ENCODE data around the gene EPAS1. TPM values are rescaled to one million over a fixed set of nuclear protein-coding genes. Genes with fewer than 3 reads are reported as not detected.

EPAS1 gene
- total RNA-seq, 1 donor from 2014 or later: 1,419 TPM

- TF ChIP-seq CTCF (IDR thresholded peaks at IDR 0.05): no peak
- H3K27me3 ChIP-seq (ENCODE audit: low read depth): no peaks in the 10 kb centered on the region
- DNase-seq: no peak
- no peaks in the 10 kb centered on the region for H3K36me3 ChIP-seq
- no peaks in the 10 kb centered on the region for H3K9me3 ChIP-seq
- intact Hi-C loops (cut with DNase I): no loop called here
- H3K27ac ChIP-seq: no peak overlapping the region
- H3K4me3 ChIP-seq: no peak overlapping the region
- ATAC-seq: no peak
- H3K4me1 ChIP-seq: peaks cover 33% of the 10 kb centered on the region
Measured at GRCh38 chr2:46260305-46260704, 36.9 kb upstream of the EPAS1 start.

GRCh38 chr2:46262248-46262938 is 34.8 kb upstream of the EPAS1 start:
- Histone ChIP-seq H3K4me1 (peaks cover 24% of the 10 kb centered on the region), H3K36me3 (no peaks in the 10 kb centered on the region), H3K27ac (no peak overlapping the region), H3K9me3 (no peaks in the 10 kb centered on the region), H3K27me3 (ENCODE audit: low read depth) (no peaks in the 10 kb centered on the region), H3K4me3 (no peak overlapping the region)
- DNase-seq: no peak
- no peak for TF ChIP-seq CTCF (IDR thresholded peaks at IDR 0.05)
- ATAC-seq: no peak
- intact Hi-C loops (cut with DNase I): no loop called here

- Histone ChIP-seq H3K36me3 (no peaks in the 10 kb centered on the region), H3K4me3 (no peak overlapping the region), H3K4me1 (peaks cover 29% of the 10 kb centered on the region), H3K9me3 (no peaks in the 10 kb centered on the region), H3K27ac (no peak overlapping the region), H3K27me3 (ENCODE audit: low read depth) (no peaks in the 10 kb centered on the region)
- no peak for TF ChIP-seq CTCF (IDR thresholded peaks at IDR 0.05)
- intact Hi-C loops (cut with DNase I): no loop called here
- ATAC-seq: no peak
- no peak for DNase-seq
Measured at GRCh38 chr2:46263347-46263746, 33.9 kb upstream of the EPAS1 start.

GRCh38 chr2:46264447-46264846 is 32.8 kb upstream of the EPAS1 start:
- H3K27me3 ChIP-seq (ENCODE audit: low read depth): no peaks in the 10 kb centered on the region
- ATAC-seq: no peak
- peaks cover 20% of the 10 kb centered on the region for H3K4me1 ChIP-seq
- intact Hi-C loops (cut with DNase I): no loop called here
- no peak for TF ChIP-seq CTCF (IDR thresholded peaks at IDR 0.05)
- no peaks in the 10 kb centered on the region for H3K9me3 ChIP-seq
- no peak overlapping the region for H3K27ac ChIP-seq
- no peak for DNase-seq
- no peak overlapping the region for H3K4me3 ChIP-seq
- no peaks in the 10 kb centered on the region for H3K36me3 ChIP-seq

- Histone ChIP-seq H3K4me3 (no peak overlapping the region), H3K27ac (no peak overlapping the region)
- no peak for TF ChIP-seq CTCF (IDR thresholded peaks at IDR 0.05)
Measured at GRCh38 chr2:46266134-46266533, 31.1 kb upstream of the EPAS1 start.

More at GRCh38 chr2:46266134-46266533, 31.1 kb upstream of the EPAS1 start:
- H3K27me3 ChIP-seq (ENCODE audit: low read depth): no peaks in the 10 kb centered on the region
- intact Hi-C loops (cut with DNase I): no loop called here
- H3K9me3 ChIP-seq: no peaks in the 10 kb centered on the region
- DNase-seq (no peak), ATAC-seq (no peak)
- H3K36me3 ChIP-seq: no peaks in the 10 kb centered on the region
- peaks cover 14% of the 10 kb centered on the region for H3K4me1 ChIP-seq

Data from lower lobe of right lung (tissue), 2 donors.